NCI-H460 (cell line): ENCODE results near the gene GDE1. TPM values are rescaled to one million over a fixed set of nuclear protein-coding genes. Genes with fewer than 3 reads are reported as not detected.
"Not testable (repeated sequence)": the region's sequence is repeated elsewhere in the genome, so short reads cannot be mapped to it uniquely, and the experiment has no call there.

ENCODE experiments used
- DNase-seq: peaks from one replicate; pipeline ENCODE4 v3.0.0-alpha.2; 2016; ENCODE audit warnings: low read depth; ENCODE audit errors: extremely low read depth
- polyA plus RNA-seq: library from polyadenylated mRNA; depleted of rRNA; stranded (reverse); fragments of >200 nt; gene quantifications from 2 replicates; pipeline ENCODE4 v1.2.3, GENCODE V29; 2014; cell fraction: nucleus; rRNA removed
- total RNA-seq: library from RNA; depleted of rRNA; stranded (reverse); fragments of >200 nt; shearing (Covaris generic); gene quantifications from 2 replicates; pipeline ENCODE4 v1.2.3, GENCODE V29; 2014; rRNA removed

The GDE1 gene
- total RNA-seq: 59.1 and 61.6 TPM in 2 replicates
- polyA plus RNA-seq: 37.1 and 60.6 TPM in 2 replicates

GRCh38 chr16:19521471-19522396 lies at the start of gene GDE1:
Gene GDE1, minus strand, starts transcription at chr16:19522098. Its CDS starts 134 bp downstream, at chr16:19521964.
- DNase-seq: peak; percentile 91

- DNase-seq: no peak
These were observed 45.7 kb upstream of the GDE1 start for GRCh38 chr16:19567560-19567959.

- DNase-seq: no peak
These were observed 44.5 kb upstream of the GDE1 start for GRCh38 chr16:19566362-19566761.

- no peak for DNase-seq
These were observed 41.5 kb upstream of the GDE1 start for GRCh38 chr16:19563377-19563776.

GRCh38 chr16:19560078-19560477 lies 38.2 kb upstream of the GDE1 start:
- no peak for DNase-seq

GRCh38 chr16:19559242-19559910 lies 37.5 kb upstream of the GDE1 start:
- DNase-seq: peak; percentile 44

- peak; percentile 49 for DNase-seq
These were observed 34.3 kb upstream of the GDE1 start for GRCh38 chr16:19555938-19556771.

GRCh38 chr16:19555186-19555937 lies 33.5 kb upstream of the GDE1 start, which contains the start of gene VPS35L:
Gene VPS35L, plus strand, starts transcription at chr16:19555703. Its CDS starts 27 bp downstream, at chr16:19555730.
- peak; percentile 97 for DNase-seq

GRCh38 chr16:19549673-19550072 lies 27.8 kb upstream of the GDE1 start:
- DNase-seq: no peak

- no peak for DNase-seq
These were observed 26.2 kb upstream of the GDE1 start for GRCh38 chr16:19548144-19548543.

- DNase-seq: not testable (repeated sequence)
These were observed 21.5 kb upstream of the GDE1 start for GRCh38 chr16:19543278-19543996.

- no peak for DNase-seq
These were observed 20.4 kb upstream of the GDE1 start for GRCh38 chr16:19542138-19542821.

GRCh38 chr16:19540241-19540970 lies 18.5 kb upstream of the GDE1 start:
- no peak for DNase-seq

GRCh38 chr16:19532601-19533000 lies 10.7 kb upstream of the GDE1 start:
- DNase-seq: no peak

GRCh38 chr16:19528666-19529065 lies 6.8 kb upstream of the GDE1 start:
- no peak for DNase-seq

- no peak for DNase-seq
These were observed 5.3 kb upstream of the GDE1 start for GRCh38 chr16:19527161-19527560.

- DNase-seq: no peak
These were observed 3.5 kb upstream of the GDE1 start for GRCh38 chr16:19525385-19525723.
